A204.1 (cell line): ENCODE measurements around the gene TSPY2.
"Not testable (repeated sequence)": the region's sequence is repeated elsewhere in the genome, so short reads cannot be mapped to it uniquely, and the experiment has no call there.

Source experiments
- FAIRE-seq: peaks from 2 replicates; lab custom pipeline; 2012; peaks lifted over from hg19 to GRCh38; lab: Jason Lieb, UNC

TSPY2 gene, protein sequence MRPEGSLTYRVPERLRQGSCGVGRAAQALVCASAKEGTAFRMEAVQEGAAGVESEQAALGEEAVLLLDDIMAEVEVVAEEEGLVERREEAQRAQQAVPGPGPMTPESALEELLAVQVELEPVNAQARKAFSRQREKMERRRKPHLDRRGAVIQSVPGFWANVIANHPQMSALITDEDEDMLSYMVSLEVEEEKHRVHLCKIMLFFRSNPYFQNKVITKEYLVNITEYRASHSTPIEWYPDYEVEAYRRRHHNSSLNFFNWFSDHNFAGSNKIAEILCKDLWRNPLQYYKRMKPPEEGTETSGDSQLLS

DNA sequence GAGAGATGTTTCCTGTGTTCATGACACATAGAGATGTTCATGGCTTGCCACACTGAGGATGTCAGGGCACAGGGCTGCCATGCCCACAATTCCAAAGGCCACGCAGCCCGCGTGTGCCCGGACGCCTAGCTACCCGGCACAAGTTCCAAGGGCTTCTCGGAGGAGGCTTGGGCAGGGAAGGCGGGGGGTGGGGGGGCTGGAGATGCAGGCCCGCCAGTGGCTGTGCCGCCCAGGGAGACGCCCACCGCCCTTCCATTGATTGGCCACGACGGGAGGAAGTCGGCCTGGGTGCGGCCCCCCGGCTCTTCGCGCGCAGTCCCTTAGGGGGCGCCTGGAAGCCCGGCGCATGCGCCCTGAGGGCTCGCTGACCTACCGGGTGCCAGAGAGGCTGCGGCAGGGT, at the start of gene TSPY2:
Gene TSPY2, plus strand, starts transcription at position 301 of the 400 bp plus-strand sequence. Its CDS starts 46 bp downstream, at position 347.
- FAIRE-seq: not testable (repeated sequence)

DNA sequence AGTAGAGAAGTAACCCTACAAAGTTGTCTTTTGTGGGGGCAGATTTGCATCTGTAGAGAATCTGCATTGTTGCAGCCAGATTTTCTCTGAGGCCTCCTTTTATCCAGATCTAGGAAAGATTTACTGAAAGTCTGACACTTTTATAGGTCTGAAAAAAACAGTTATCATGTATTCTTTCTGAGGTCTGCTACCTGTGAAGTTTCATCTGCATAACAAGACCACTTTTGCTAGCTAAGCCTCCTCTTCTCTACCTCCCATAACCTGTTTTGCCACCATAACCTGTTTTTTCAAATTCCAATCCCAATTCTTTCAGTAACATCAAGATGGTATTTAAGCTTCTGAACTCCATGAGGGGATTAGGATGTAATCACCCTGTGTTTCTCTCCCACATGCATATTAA, 36.5 kb upstream of the TSPY2 start:
- not testable (repeated sequence) for FAIRE-seq

DNA sequence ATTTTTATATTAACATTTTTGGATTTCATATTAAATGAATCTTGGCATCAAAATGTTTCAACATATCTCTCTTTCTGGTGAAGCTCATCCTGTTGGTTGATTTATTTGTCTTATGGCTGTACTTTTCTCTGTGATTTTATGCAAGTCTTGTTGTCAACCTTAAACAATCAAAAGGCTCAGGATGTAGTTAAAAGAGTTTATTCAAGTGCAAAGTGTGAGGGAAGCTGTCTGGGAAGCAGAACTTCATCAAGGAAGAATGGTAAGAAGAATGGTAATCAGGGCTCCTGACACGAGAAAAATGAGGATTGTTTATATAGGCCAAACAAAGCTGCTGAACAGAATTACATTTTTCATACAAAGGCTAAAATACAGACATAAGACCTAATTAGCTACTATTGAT, 29.0 kb upstream of the TSPY2 start:
- not testable (repeated sequence) for FAIRE-seq

DNA sequence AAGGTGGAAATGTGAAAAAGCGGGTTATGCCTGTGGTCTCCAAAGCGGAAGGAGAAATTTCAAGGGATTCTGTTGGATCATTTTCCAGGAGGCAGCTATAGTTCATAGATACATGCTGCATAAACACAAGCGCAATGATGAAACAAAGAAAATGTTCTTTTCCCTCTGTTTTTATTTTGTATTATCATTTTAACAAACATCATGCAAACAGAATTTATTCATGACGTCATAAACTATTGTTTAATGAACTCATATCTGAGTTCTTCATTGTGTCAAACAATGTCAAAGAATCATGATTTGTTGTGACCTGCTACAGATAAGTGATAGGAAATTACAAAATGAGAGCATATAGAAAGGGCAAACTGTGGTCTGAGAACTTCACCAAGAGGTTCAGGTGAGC, 23.8 kb downstream of the TSPY2 start:
- not testable (repeated sequence) for FAIRE-seq
